ENCODE data around the gene NALCN.

NALCN gene

GRCh38 chr13:101384929-101385328, 31.4 kb downstream of the NALCN start:
- DNase-seq (ENCODE audit: low read depth): no peak
- no peak overlapping the region for H3K4me3 ChIP-seq (ENCODE audit: low read length)
- TF ChIP-seq CTCF (conservative IDR thresholded peaks at IDR 0.05; ENCODE audit: low read depth, low read length): no peak

GRCh38 chr13:101383595-101383994, 32.7 kb downstream of the NALCN start:
- DNase-seq (ENCODE audit: low read depth): no peak
- TF ChIP-seq CTCF (conservative IDR thresholded peaks at IDR 0.05; ENCODE audit: low read depth, low read length): no peak
- no peak overlapping the region for H3K4me3 ChIP-seq (ENCODE audit: low read length)

- no peak for TF ChIP-seq CTCF (conservative IDR thresholded peaks at IDR 0.05; ENCODE audit: low read depth, low read length)
- DNase-seq (ENCODE audit: low read depth): no peak
- no peak overlapping the region for H3K4me3 ChIP-seq (ENCODE audit: low read length)
Measured at GRCh38 chr13:101382701-101383100, 33.6 kb downstream of the NALCN start.

- H3K4me3 ChIP-seq (ENCODE audit: low read length): no peak overlapping the region
- no peak for TF ChIP-seq CTCF (conservative IDR thresholded peaks at IDR 0.05; ENCODE audit: low read depth, low read length)
- DNase-seq (ENCODE audit: low read depth): no peak
Measured at GRCh38 chr13:101382086-101382485, 34.2 kb downstream of the NALCN start.

- H3K4me3 ChIP-seq (ENCODE audit: low read length): no peak overlapping the region
- TF ChIP-seq CTCF (conservative IDR thresholded peaks at IDR 0.05; ENCODE audit: low read depth, low read length): no peak
- no peak for DNase-seq (ENCODE audit: low read depth)
Measured at GRCh38 chr13:101360525-101360924, 55.8 kb downstream of the NALCN start.

- no peak for DNase-seq (ENCODE audit: low read depth)
- no peak for TF ChIP-seq CTCF (conservative IDR thresholded peaks at IDR 0.05; ENCODE audit: low read depth, low read length)
- no peak overlapping the region for H3K4me3 ChIP-seq (ENCODE audit: low read length)
Measured at GRCh38 chr13:101354895-101355294, 61.4 kb downstream of the NALCN start.

GRCh38 chr13:101346942-101347728, 69.2 kb downstream of the NALCN start:
- DNase-seq (ENCODE audit: low read depth): no peak
- no peak overlapping the region for H3K4me3 ChIP-seq (ENCODE audit: low read length)
- TF ChIP-seq CTCF (conservative IDR thresholded peaks at IDR 0.05; ENCODE audit: low read depth, low read length): no peak
